Thyroid gland (tissue), 4 donors: ENCODE measurements around the gene LGI1.

ENCODE experiments used
- CTCF ChIP-seq, 6 experiments: fragments of 200-600 bp in 3 of 6; fragments of 450-650 bp in 3 of 6; sonication (generic) in 3 of 6; IDR thresholded peaks; one replicate each; pipeline ENCODE4 v1.5.1; 2016 to 2019; ENCODE audit warnings: antibody characterized with exemption in 6 of 6, mild to moderate bottlenecking in 2 of 6, inconsistent platforms in 1 of 6, moderate library complexity in 1 of 6
- POLR2A ChIP-seq, 2 donors: fragments of 450-650 bp; IDR thresholded peaks; one replicate each; pipeline ENCODE4 v1.6.1; 2017; ENCODE audit warnings: antibody characterized with exemption in 2 of 2, mild to moderate bottlenecking in 2 of 2, moderate library complexity in 1 of 2

DNA sequence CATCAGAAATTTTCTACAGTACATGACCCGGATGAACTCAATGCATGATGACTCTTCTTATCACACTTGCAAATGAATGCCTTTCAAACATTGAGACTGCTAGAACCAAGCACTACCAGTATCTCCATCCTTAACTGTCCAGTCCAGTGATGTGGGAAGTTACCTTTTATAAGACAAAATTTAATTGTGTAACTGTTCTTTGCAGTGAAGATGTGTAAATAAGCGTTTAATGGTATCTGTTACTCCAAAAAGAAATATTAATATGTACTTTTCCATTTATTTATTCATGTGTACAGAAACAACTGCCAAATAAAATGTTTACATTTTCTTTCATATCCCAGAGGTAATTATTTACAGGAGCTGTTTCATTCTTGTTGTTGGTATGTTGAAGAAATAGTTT is 40.1 kb downstream of the LGI1 start:
- TF ChIP-seq CTCF (IDR thresholded peaks at IDR 0.05) = no peak
- TF ChIP-seq POLR2A (IDR thresholded peaks at IDR 0.05) = no peak
